OCI-LY7 (cell line): ENCODE measurements around the gene RARG.
A peak's percentile ranks its signal among the peaks of the same experiment; 100 is the strongest.

Source experiments
- EZH2phosphoT487 ChIP-seq: fragments of 200-600 bp; sonication (generic); IDR thresholded peaks from 2 replicates; pipeline ENCODE4 v1.6.1; 2018; ENCODE audit warnings: low read depth, borderline replicate concordance, mild to moderate bottlenecking, mixed run types, antibody characterized with exemption, low read length, moderate library complexity, mixed read lengths
- TF ChIP-seq, protein P1 (sequence below): fragments of 200-600 bp; sonication (generic); conservative IDR thresholded peaks from 2 replicates; pipeline ENCODE4 v1.5.1; 2014; ENCODE audit warnings: mild to moderate bottlenecking, antibody characterized with exemption, low read length, moderate library complexity, mixed read lengths

DNA sequence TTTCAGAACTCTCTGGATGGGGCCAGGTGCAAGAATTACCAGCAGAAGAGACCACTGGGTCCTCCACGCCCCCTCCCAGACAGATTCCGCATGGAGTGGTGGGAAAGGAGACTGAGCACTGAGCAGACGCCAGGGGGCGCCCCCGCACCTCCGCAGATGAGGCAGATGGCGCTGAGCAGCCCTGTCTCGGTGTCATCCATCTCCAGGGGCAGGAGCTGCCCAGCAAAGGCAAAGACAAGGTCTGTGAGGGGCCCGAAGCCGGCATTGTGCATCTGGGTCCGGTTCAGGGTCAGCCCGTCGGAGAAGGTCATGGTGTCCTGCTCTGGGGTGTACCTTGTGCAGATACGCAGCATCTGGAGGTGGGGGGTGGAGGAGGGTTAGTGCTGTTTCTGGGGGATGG lies 18.7 kb downstream of the RARG start:
- TF ChIP-seq, protein P1, sequence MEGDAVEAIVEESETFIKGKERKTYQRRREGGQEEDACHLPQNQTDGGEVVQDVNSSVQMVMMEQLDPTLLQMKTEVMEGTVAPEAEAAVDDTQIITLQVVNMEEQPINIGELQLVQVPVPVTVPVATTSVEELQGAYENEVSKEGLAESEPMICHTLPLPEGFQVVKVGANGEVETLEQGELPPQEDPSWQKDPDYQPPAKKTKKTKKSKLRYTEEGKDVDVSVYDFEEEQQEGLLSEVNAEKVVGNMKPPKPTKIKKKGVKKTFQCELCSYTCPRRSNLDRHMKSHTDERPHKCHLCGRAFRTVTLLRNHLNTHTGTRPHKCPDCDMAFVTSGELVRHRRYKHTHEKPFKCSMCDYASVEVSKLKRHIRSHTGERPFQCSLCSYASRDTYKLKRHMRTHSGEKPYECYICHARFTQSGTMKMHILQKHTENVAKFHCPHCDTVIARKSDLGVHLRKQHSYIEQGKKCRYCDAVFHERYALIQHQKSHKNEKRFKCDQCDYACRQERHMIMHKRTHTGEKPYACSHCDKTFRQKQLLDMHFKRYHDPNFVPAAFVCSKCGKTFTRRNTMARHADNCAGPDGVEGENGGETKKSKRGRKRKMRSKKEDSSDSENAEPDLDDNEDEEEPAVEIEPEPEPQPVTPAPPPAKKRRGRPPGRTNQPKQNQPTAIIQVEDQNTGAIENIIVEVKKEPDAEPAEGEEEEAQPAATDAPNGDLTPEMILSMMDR: peak; percentile 94
- TF ChIP-seq EZH2phosphoT487: no peak
